BJ (cell line): ENCODE results near the gene CTTNBP2. TPM values are rescaled to one million over a fixed set of nuclear protein-coding genes. Genes with fewer than 3 reads are reported as not detected.

Experiments
- CTCF ChIA-PET: fragments of 350-600 bp; formaldehyde crosslinking; extraction: SDS; loops from one replicate; lab custom pipeline; 2021; ENCODE audit warnings: antibody characterized with exemption, inconsistent platforms; lab: Yijun Ruan, JAX
- POLR2A ChIA-PET: fragments of 300-600 bp; sonication (Branson Sonifier 250); formaldehyde crosslinking; extraction: SDS; loops from one replicate; lab custom pipeline; 2021; ENCODE audit warnings: antibody characterized with exemption; lab: Charles Lee
- DNase-seq: peaks from one replicate; pipeline ENCODE4 v3.0.0-alpha.2; 2011; ENCODE audit warnings: low read depth
- H3K27me3 ChIP-seq: 2 replicates; pipeline ENCODE4 v1.6.0; 2011; ENCODE audit warnings: low read length; ENCODE audit not compliant: control insufficient read depth, insufficient read depth
- H3K36me3 ChIP-seq: 2 replicates; pipeline ENCODE4 v1.5.1; 2011; ENCODE audit warnings: low read length; ENCODE audit not compliant: control insufficient read depth, insufficient read depth
- H3K4me3 ChIP-seq: 2 replicates; pipeline ENCODE4 v1.5.1; 2011; ENCODE audit warnings: low read depth, mild to moderate bottlenecking, control low read depth, low read length
- CTCF ChIP-seq: IDR thresholded peaks from 2 replicates; pipeline ENCODE4 v1.5.1; 2011; ENCODE audit warnings: low read depth, mild to moderate bottlenecking, control low read depth, inconsistent platforms, low read length, moderate library complexity; ENCODE audit not compliant: insufficient read depth
- polyA plus RNA-seq: library from polyadenylated mRNA; depleted of rRNA; stranded (reverse); fragments of >200 nt; gene quantifications from 2 replicates; pipeline ENCODE4 v1.2.3, GENCODE V29; 2011

Gene CTTNBP2
- polyA plus RNA-seq, 1 experiment = 0.34 TPM

GRCh38 chr7:117759950-117760640 is 113.1 kb downstream of the CTTNBP2 start:
- DNase-seq = no peak
- CTCF ChIA-PET = interaction anchor here (1.4 kb wide), 1 partner anchor 9 kb away, joined by 6 read pairs; no protein-coding TSS in a partner anchor
- POLR2A ChIA-PET = no interaction called here

GRCh38 chr7:117757440-117757839 is 115.8 kb downstream of the CTTNBP2 start:
- CTCF ChIA-PET = no interaction called here
- Histone ChIP-seq H3K27me3 (no peaks in the 10 kb centered on the region), H3K36me3 (no peaks in the 10 kb centered on the region), H3K4me3 (no peak overlapping the region)
- no peak for TF ChIP-seq CTCF
- POLR2A ChIA-PET = no interaction called here
- DNase-seq = no peak

More at GRCh38 chr7:117759950-117760640, 113.1 kb downstream of the CTTNBP2 start:
- no peak for TF ChIP-seq CTCF
- Histone ChIP-seq H3K36me3 (no peaks in the 10 kb centered on the region), H3K4me3 (no peak overlapping the region), H3K27me3 (no peaks in the 10 kb centered on the region)

- no peaks in the 10 kb centered on the region for H3K27me3 ChIP-seq
- H3K36me3 ChIP-seq = no peaks in the 10 kb centered on the region
- TF ChIP-seq CTCF = no peak
- H3K4me3 ChIP-seq = no peak overlapping the region
- CTCF ChIA-PET = no interaction called here
- no peak for DNase-seq
- POLR2A ChIA-PET = no interaction called here
These were observed 116.6 kb downstream of the CTTNBP2 start for GRCh38 chr7:117756586-117757085.

- ChIA-PET POLR2A (no interaction called here), CTCF (no interaction called here)
- DNase-seq = no peak
- no peaks in the 10 kb centered on the region for H3K36me3 ChIP-seq
- H3K27me3 ChIP-seq = no peaks in the 10 kb centered on the region
- no peak overlapping the region for H3K4me3 ChIP-seq
- no peak for TF ChIP-seq CTCF
These were observed 118.1 kb downstream of the CTTNBP2 start for GRCh38 chr7:117755136-117755535.

- ChIA-PET POLR2A (no interaction called here), CTCF (interaction anchor here (0.7 to 1.5 kb wide), 6 partner anchors 8 to 445 kb away, joined by 3 to 6 read pairs (median 3); no protein-coding TSS in a partner anchor)
- Histone ChIP-seq H3K36me3 (no peaks in the 10 kb centered on the region), H3K4me3 (no peak overlapping the region), H3K27me3 (no peaks in the 10 kb centered on the region)
- DNase-seq = no peak
- no peak for TF ChIP-seq CTCF
These were observed 121.5 kb downstream of the CTTNBP2 start for GRCh38 chr7:117751775-117752174.
